DOHH2 (cell line): Measurements from ENCODE around the gene GAS6.

ENCODE experiments used
- CTCF ChIP-seq: fragments of 200-600 bp; sonication (generic); IDR thresholded peaks from one replicate; pipeline ENCODE4 v1.5.1; 2014; ENCODE audit warnings: antibody characterized with exemption, mild to moderate bottlenecking, low read depth, low read length; ENCODE audit not compliant: poor library complexity, severe bottlenecking
- EZH2phosphoT487 ChIP-seq: fragments of 200-600 bp; sonication (generic); IDR thresholded peaks from 2 replicates; pipeline ENCODE4 v1.6.1; 2017; ENCODE audit warnings: borderline replicate concordance, mild to moderate bottlenecking, antibody characterized with exemption, low read length, moderate library complexity, mixed read lengths

DNA sequence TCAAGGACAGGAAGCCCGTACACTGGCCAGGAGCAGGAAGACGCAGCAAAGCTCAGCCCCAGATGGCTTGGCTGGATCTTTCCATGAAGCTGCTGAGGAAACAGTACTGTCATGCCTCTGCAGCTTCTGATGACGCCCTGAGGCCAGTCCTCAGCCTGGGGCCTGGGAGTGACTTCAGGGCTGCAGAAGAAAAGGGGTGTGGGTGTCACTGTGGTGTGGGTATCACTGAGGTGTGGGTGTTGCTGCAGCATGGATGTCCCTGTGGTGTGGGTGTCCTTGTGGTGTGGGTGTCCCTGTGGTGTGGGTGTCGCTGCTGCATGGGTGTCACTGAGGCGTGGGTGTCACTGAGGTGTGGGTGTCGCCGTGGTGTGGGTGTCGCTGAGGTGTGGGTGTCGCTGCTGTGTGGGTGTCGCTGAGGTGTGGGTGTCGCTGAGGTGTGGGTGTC lies 12.0 kb upstream of the GAS6 start:
- no peak for TF ChIP-seq CTCF
- no peak for TF ChIP-seq EZH2phosphoT487
